Measurements from ENCODE around the gene CASP10. TPM values are rescaled to one million over a fixed set of nuclear protein-coding genes. Genes with fewer than 3 reads are reported as not detected.

CASP10 gene
- total and polyA plus RNA-seq, 2 of the 4 experiments (the other 2 are of a cell fraction): 0.12 to 0.90 TPM

- H3K23ac ChIP-seq (ENCODE audit: low read depth, low read length): no peak overlapping the region
- H3K4me2 ChIP-seq (ENCODE audit: low read depth, low read length): no peak overlapping the region
- peaks cover 7% of the 10 kb centered on the region; the same call in 1 of the 2 replicates for H3K4me1 ChIP-seq (ENCODE audit: control insufficient read depth, insufficient read depth, low read length)
- H3K9ac ChIP-seq (ENCODE audit: low read depth, low read length): no peak overlapping the region
- no peaks in the 10 kb centered on the region for H4K20me1 ChIP-seq (ENCODE audit: insufficient read depth, low read length)
- H3K36me3 ChIP-seq (ENCODE audit: control insufficient read depth, insufficient read depth, low read length): no peaks in the 10 kb centered on the region
- DNase-seq (peak; percentile 52), ATAC-seq (ENCODE audit: low read depth) (peak; percentile 67)
- peaks cover 4% of the 10 kb centered on the region for H3K9me3 ChIP-seq (ENCODE audit: control insufficient read depth, insufficient read depth, low read length)
- H2BK120ac ChIP-seq (ENCODE audit: low read depth, low read length): 0 out of 2 replicates have a peak overlapping the region, but pooled peaks have one; percentile 13
- no peak overlapping the region for H3K27ac ChIP-seq (ENCODE audit: insufficient read depth, low read length)
- peak overlapping the region; percentile 2; the same call in 1 of the 2 replicates for H2AK5ac ChIP-seq (ENCODE audit: low read depth, low read length)
- H4K91ac ChIP-seq (ENCODE audit: insufficient read depth, low read depth, low read length): peak overlapping the region; percentile 31; the same call in 1 of the 2 replicates
- peaks cover 6% of the 10 kb centered on the region for H3K9me1 ChIP-seq (ENCODE audit: insufficient read depth, low read length)
- H2BK15ac ChIP-seq (ENCODE audit: low read depth, low read length): 0 out of 3 replicates have a peak overlapping the region, but pooled peaks have one; percentile 16
- intact Hi-C loops (cut with micrococcal nuclease): no loop called here
- H2BK20ac ChIP-seq (ENCODE audit: low read depth, low read length): peak overlapping the region; percentile 37; the same call in 1 of the 2 replicates
- H2AK9ac ChIP-seq (replicated peaks; ENCODE audit: low read depth, low read length, poor library complexity): peak overlapping the region; percentile 13
- TF ChIP-seq RCOR1 (IDR thresholded peaks at IDR 0.05; ENCODE audit: insufficient replicate concordance, low read length) (no peak), MAZ (IDR thresholded peaks at IDR 0.05; ENCODE audit: borderline replicate concordance, low read depth, low read length) (no peak)
- POLR2A ChIA-PET (ENCODE audit: unreplicated experiment): no interaction called here
- dilution Hi-C loops (cut with HindIII; ENCODE audit: low sequenced_read_pairs, unreplicated experiment): no loop called here
- H4K5ac ChIP-seq (ENCODE audit: low read depth, low read length): peak overlapping the region; percentile 34
- peak overlapping the region; percentile 29 for H2AFZ ChIP-seq (replicated peaks; ENCODE audit: low read length, poor library complexity)
- no TSS peak for BruUV-seq (replicated peaks)
- in situ Hi-C loops (cut with MboI; ENCODE audit: low sequenced_read_pairs): no loop called here
- no peak overlapping the region for H2BK5ac ChIP-seq (ENCODE audit: low read depth, low read length, poor library complexity, severe bottlenecking)
- H3K56ac ChIP-seq (ENCODE audit: extremely low read depth, insufficient read depth, low read length): no peak overlapping the region
- peak overlapping the region in 1 of 2 experiments; percentile 17; a peak in 2 of 4 replicates for H4K8ac ChIP-seq (ENCODE audit: low read depth in 2 of 2, low read length in 2 of 2)
- H3K14ac ChIP-seq (replicated peaks; ENCODE audit: low read depth, low read length): no peak overlapping the region
- H3K4ac ChIP-seq (ENCODE audit: low read depth, low read length): peak overlapping the region; percentile 36
- no peaks in the 10 kb centered on the region for H3K27me3 ChIP-seq (ENCODE audit: control insufficient read depth, insufficient read depth, low read length)
- H3K4me3 ChIP-seq (ENCODE audit: insufficient read depth, low read depth, low read length): no peak overlapping the region
- WGBS, 2 experiments (ENCODE audit: extremely low coverage in 2 of 2, insufficient read length in 1 of 2): no CpG with 5 or more reads among the region's 5 CpGs
- CTCF ChIA-PET: interaction anchor here (0.6 to 1.5 kb wide), 4 partner anchors 22 to 187 kb away, joined by 3 to 4 read pairs (median 3); no protein-coding TSS in a partner anchor
- peak overlapping the region; percentile 2; the same call in 1 of the 2 replicates for H3K18ac ChIP-seq (ENCODE audit: low read depth, low read length)
- H3K79me1 ChIP-seq (ENCODE audit: low read depth in 1 of 2, low read length in 2 of 2): peaks cover 3 to 13% of the 10 kb centered on the region in 2 experiments; a peak in 3 of 4 replicates
Measured at GRCh38 chr2:201254081-201254730, 71.3 kb downstream of the CASP10 start.

Data from IMR-90 (cell line).